ENCODE data around the gene NPBWR2. TPM values are rescaled to one million over a fixed set of nuclear protein-coding genes. Genes with fewer than 3 reads are reported as not detected.

The NPBWR2 gene
- total RNA-seq, 1 donor from 2014 or later: not detected

GRCh38 chr20:64152906-64153305 lies 45.5 kb upstream of the NPBWR2 start:
- no peak overlapping the region for H3K27ac ChIP-seq (ENCODE audit: low read depth, low read length)
- no peaks in the 10 kb centered on the region for H3K36me3 Mint-ChIP-seq (ENCODE audit: low read depth, unreplicated experiment)
- H3K79me2 ChIP-seq (ENCODE audit: insufficient read depth, low read length): no peaks in the 10 kb centered on the region
- no peak overlapping the region for H2AFZ ChIP-seq (ENCODE audit: low read depth, low read length)
- no peaks in the 10 kb centered on the region for H4K20me1 ChIP-seq (ENCODE audit: insufficient read depth, low read length)
- no peaks in the 10 kb centered on the region for H3K9me3 ChIP-seq (ENCODE audit: insufficient read depth, low read depth, low read length)
- H3K9ac ChIP-seq (ENCODE audit: low read length): no peak overlapping the region
- H3K9me3 Mint-ChIP-seq (ENCODE audit: unreplicated experiment): peaks cover 9% of the 10 kb centered on the region
- H3K4me3 Mint-ChIP-seq (ENCODE audit: unreplicated experiment): no peak overlapping the region
- peaks cover 5% of the 10 kb centered on the region for H3K4me1 Mint-ChIP-seq (ENCODE audit: low read depth, unreplicated experiment)
- TF ChIP-seq, protein P1, sequence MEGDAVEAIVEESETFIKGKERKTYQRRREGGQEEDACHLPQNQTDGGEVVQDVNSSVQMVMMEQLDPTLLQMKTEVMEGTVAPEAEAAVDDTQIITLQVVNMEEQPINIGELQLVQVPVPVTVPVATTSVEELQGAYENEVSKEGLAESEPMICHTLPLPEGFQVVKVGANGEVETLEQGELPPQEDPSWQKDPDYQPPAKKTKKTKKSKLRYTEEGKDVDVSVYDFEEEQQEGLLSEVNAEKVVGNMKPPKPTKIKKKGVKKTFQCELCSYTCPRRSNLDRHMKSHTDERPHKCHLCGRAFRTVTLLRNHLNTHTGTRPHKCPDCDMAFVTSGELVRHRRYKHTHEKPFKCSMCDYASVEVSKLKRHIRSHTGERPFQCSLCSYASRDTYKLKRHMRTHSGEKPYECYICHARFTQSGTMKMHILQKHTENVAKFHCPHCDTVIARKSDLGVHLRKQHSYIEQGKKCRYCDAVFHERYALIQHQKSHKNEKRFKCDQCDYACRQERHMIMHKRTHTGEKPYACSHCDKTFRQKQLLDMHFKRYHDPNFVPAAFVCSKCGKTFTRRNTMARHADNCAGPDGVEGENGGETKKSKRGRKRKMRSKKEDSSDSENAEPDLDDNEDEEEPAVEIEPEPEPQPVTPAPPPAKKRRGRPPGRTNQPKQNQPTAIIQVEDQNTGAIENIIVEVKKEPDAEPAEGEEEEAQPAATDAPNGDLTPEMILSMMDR (IDR thresholded peaks at IDR 0.05; ENCODE audit: insufficient read depth, low read depth, low read length): no peak
- no peak for TF ChIP-seq EZH2 (IDR thresholded peaks at IDR 0.05; ENCODE audit: insufficient read depth, low read length)
- FAIRE-seq (no peak), DNase-seq (ENCODE audit: low read depth) (no peak)
- H3K27me3 Mint-ChIP-seq (ENCODE audit: low read depth, unreplicated experiment): peaks cover 30% of the 10 kb centered on the region
- no peak overlapping the region for H3K4me3 ChIP-seq (ENCODE audit: insufficient read depth, low read depth, low read length)
- H3K4me2 ChIP-seq (ENCODE audit: low read length): no peak overlapping the region
- H3K36me3 ChIP-seq (ENCODE audit: insufficient read depth, low read length): no peaks in the 10 kb centered on the region
- H3K27ac Mint-ChIP-seq (ENCODE audit: unreplicated experiment): no peak overlapping the region
- peaks cover 4% of the 10 kb centered on the region for H3K4me1 ChIP-seq (ENCODE audit: insufficient read depth, low read length)
- H3K27me3 ChIP-seq (ENCODE audit: insufficient read depth, low read length): no peaks in the 10 kb centered on the region

DNA sequence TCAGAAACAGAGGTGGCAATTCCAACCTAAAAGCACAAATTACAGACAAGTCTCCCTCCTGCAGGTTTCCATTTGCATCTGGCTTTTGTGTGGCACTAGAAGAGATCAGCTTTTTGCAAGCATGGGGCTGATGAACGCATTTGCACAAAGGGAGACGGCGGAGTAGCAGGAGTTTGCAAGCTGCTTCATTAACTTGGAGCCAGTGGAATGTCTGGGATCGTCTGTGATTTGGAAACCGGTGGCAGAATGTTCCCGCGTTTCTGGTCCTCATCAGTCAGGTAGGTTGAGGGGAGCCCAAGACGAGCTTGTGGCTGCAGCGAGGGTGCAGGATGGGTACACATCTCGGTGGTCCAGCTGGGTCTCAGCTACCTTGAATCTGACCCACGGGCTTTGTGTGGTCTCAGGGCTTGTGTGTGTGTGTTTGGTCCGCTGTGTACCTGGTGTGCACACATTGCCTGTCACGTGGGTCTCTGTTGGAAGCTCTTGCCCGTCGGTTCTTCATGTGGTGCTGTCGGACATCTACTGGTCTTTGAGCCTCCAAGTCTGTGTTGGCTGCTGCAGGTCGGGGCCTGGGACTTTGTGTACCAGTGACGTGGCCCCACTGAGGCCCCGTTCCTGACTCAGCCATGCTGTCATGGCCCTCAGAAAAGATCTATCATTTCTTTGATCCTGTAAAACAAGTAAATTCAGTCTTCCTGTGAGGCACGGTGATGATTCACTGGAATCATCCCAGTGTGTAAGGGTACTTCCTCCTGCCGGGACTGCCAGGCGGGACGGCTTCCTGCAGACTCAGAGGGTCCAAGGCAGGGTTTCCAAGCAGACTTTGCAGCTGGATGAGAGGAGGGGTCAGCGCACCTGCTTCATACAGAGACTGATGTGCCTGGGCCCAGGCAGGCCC lies 44.5 kb upstream of the NPBWR2 start:
- Mint-ChIP-seq H3K4me3 (ENCODE audit: unreplicated experiment) (no peak overlapping the region), H3K4me1 (ENCODE audit: low read depth, unreplicated experiment) (peaks cover 5% of the 10 kb centered on the region), H3K9me3 (ENCODE audit: unreplicated experiment) (peaks cover 9% of the 10 kb centered on the region), H3K27me3 (ENCODE audit: low read depth, unreplicated experiment) (peaks cover 35% of the 10 kb centered on the region), H3K36me3 (ENCODE audit: low read depth, unreplicated experiment) (no peaks in the 10 kb centered on the region), H3K27ac (ENCODE audit: unreplicated experiment) (no peak overlapping the region)
- H3K79me2 ChIP-seq (ENCODE audit: insufficient read depth, low read length): no peaks in the 10 kb centered on the region
- no peaks in the 10 kb centered on the region for H3K9me3 ChIP-seq (ENCODE audit: insufficient read depth, low read depth, low read length)
- DNase-seq (ENCODE audit: low read depth) (peak; percentile 15), FAIRE-seq (no peak)
- no peaks in the 10 kb centered on the region for H3K36me3 ChIP-seq (ENCODE audit: insufficient read depth, low read length)
- peak overlapping the region; percentile 17 for H3K4me2 ChIP-seq (ENCODE audit: low read length)
- H4K20me1 ChIP-seq (ENCODE audit: insufficient read depth, low read length): no peaks in the 10 kb centered on the region
- no peaks in the 10 kb centered on the region for H3K27me3 ChIP-seq (ENCODE audit: insufficient read depth, low read length)
- no peak overlapping the region for H2AFZ ChIP-seq (ENCODE audit: low read depth, low read length)
- no peak overlapping the region for H3K4me3 ChIP-seq (ENCODE audit: insufficient read depth, low read depth, low read length)
- H3K27ac ChIP-seq (ENCODE audit: low read depth, low read length): no peak overlapping the region
- TF ChIP-seq, protein P1 (IDR thresholded peaks at IDR 0.05; ENCODE audit: insufficient read depth, low read depth, low read length): no peak
- TF ChIP-seq EZH2 (IDR thresholded peaks at IDR 0.05; ENCODE audit: insufficient read depth, low read length): no peak
- H3K9ac ChIP-seq (ENCODE audit: low read length): no peak overlapping the region
- peaks cover 4% of the 10 kb centered on the region for H3K4me1 ChIP-seq (ENCODE audit: insufficient read depth, low read length)

All from astrocyte (in vitro differentiated cells and primary cell).